Right atrium auricular region (tissue), 2 donors: ENCODE results near the gene RIC3. TPM values are rescaled to one million over a fixed set of nuclear protein-coding genes. Genes with fewer than 3 reads are reported as not detected.
A peak's percentile ranks its signal among the peaks of the same experiment; 100 is the strongest.
"Not testable (repeated sequence)": the region's sequence is repeated elsewhere in the genome, so short reads cannot be mapped to it uniquely, and the experiment has no call there.

Experiments
- DNase-seq: peaks from one replicate; pipeline ENCODE4 v3.0.0-alpha.2; 2019; ENCODE audit warnings: low spot score
- H3K27ac ChIP-seq, 2 donors: fragments of 200-600 bp; sonication (generic); 1 replicate in 1 of 2; 2 replicates in 1 of 2; pipeline ENCODE4 v1.5.1; 2016 to 2019
- H3K27me3 ChIP-seq, 2 donors: fragments of 200-600 bp; sonication (generic); one replicate each; pipeline versions ENCODE4 v1.5.1 to v1.6.0; 2017 to 2019
- H3K36me3 ChIP-seq: fragments of 200-600 bp; sonication (generic); one replicate; pipeline ENCODE4 v1.5.1; 2016
- H3K4me1 ChIP-seq, 2 donors: fragments of 200-600 bp; sonication (generic); one replicate each; pipeline versions ENCODE4 v1.5.1 to v1.6.0; 2017 to 2019
- H3K4me3 ChIP-seq, 2 donors: fragments of 200-600 bp; sonication (generic); 1 replicate in 1 of 2; 2 replicates in 1 of 2; pipeline ENCODE4 v1.5.1; 2017 to 2019; ENCODE audit warnings: mild to moderate bottlenecking in 1 of 2, moderate library complexity in 1 of 2
- H3K9me3 ChIP-seq, 2 donors: fragments of 200-600 bp; sonication (generic); one replicate each; pipeline ENCODE4 v1.5.1; 2019
- CTCF ChIP-seq, 2 donors: fragments of 200-600 bp; sonication (generic); IDR thresholded peaks; one replicate each; pipeline ENCODE4 v1.5.1; 2019; ENCODE audit warnings: antibody characterized with exemption in 2 of 2
- total RNA-seq, 2 donors: library from RNA; depleted of rRNA; stranded (reverse); fragments of >200 nt; gene quantifications; one replicate each; pipeline ENCODE4 v1.1.0, GENCODE V29; 2016

Gene RIC3
- total RNA-seq, 2 donors from 2014 or later = 7.9 to 8.5 TPM

DNA sequence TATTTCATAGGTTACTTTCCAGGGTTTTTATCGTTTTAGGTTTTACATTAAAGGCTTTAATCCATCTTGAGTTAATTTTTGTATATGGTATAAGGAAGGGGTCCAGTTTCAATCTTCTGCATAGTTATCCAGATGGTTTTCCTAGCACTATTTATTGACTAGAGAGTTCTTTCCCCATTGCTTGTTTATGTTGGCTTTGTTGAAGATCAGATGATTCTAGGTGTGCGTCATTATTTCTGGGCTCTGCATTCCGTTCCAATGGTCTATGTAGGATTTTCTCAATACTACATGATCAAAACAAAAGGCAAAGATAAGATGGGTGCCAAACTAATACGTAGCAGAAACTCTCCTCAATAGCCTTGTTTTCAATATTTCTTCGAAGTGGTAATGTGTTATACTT is 14.3 kb upstream of the RIC3 start:
- Histone ChIP-seq H3K4me1 (no peaks in the 10 kb centered on the region), H3K9me3 (no peaks in the 10 kb centered on the region), H3K27me3 (no peaks in the 10 kb centered on the region), H3K4me3 (no peak overlapping the region), H3K27ac (no peak overlapping the region), H3K36me3 (no peaks in the 10 kb centered on the region)
- TF ChIP-seq CTCF (IDR thresholded peaks at IDR 0.05) = no peak
- no peak for DNase-seq

DNA sequence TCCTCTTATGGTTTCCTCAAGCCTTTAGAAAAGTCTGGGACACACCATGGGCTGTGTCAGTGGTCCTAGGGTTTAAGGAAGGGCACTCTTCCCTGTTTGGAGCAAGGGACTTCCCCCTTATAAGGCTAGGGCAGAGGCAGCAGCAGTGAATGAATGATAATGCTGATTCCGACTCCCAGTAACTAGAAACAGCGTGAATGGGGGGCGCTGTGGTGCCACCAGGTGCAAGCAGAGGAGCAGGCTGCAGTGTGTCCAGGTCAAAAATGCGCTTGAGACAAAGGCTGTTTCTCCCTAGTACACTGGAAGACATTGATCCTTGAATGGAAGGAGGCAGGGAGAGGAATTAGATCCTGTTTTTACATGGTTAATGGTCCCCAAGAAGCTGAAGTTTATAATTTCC is 11.6 kb upstream of the RIC3 start:
- H3K4me1 ChIP-seq = no peaks in the 10 kb centered on the region
- H3K4me3 ChIP-seq = no peak overlapping the region
- no peaks in the 10 kb centered on the region for H3K9me3 ChIP-seq
- H3K36me3 ChIP-seq = no peaks in the 10 kb centered on the region
- TF ChIP-seq CTCF (IDR thresholded peaks at IDR 0.05) = no peak
- DNase-seq = no peak
- no peak overlapping the region for H3K27ac ChIP-seq
- no peaks in the 10 kb centered on the region for H3K27me3 ChIP-seq

DNA sequence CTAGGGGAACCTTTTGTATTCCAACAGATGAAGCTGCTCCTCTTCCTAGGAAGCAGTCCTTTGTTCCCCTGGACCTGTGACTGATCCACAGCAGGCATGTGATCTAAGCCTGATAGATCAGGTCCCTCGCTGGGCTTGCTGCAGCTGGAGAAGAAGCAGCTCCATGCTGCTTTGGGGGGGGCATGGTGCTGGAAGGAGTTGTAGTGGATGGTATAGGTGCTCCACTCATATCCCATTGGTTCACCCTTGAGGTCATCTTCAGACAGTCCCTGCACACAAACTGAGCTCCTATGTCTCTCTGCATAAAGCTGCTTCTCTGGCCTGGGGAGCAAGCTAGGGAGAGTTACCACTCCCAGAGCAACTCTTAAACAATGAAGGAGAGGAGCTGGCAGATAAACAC is 9.5 kb upstream of the RIC3 start:
- no peaks in the 10 kb centered on the region for H3K27me3 ChIP-seq
- TF ChIP-seq CTCF (IDR thresholded peaks at IDR 0.05) = no peak
- no peak overlapping the region for H3K4me3 ChIP-seq
- H3K9me3 ChIP-seq = no peaks in the 10 kb centered on the region
- H3K27ac ChIP-seq = no peak overlapping the region
- DNase-seq = no peak
- H3K4me1 ChIP-seq = no peaks in the 10 kb centered on the region
- no peaks in the 10 kb centered on the region for H3K36me3 ChIP-seq

- Histone ChIP-seq H3K27ac (no peak overlapping the region), H3K27me3 (no peaks in the 10 kb centered on the region), H3K4me3 (no peak overlapping the region), H3K9me3 (no peaks in the 10 kb centered on the region), H3K36me3 (no peaks in the 10 kb centered on the region), H3K4me1 (no peaks in the 10 kb centered on the region)
- no peak for TF ChIP-seq CTCF (IDR thresholded peaks at IDR 0.05)
- no peak for DNase-seq
These were observed 8.3 kb upstream of the RIC3 start for GRCh38 chr11:8177136-8177535.

GRCh38 chr11:8167796-8168195 is 1.0 kb downstream of the RIC3 start:
- peaks cover 0 to 10% of the 10 kb centered on the region in 2 donors for H3K4me1 ChIP-seq
- no peaks in the 10 kb centered on the region for H3K27me3 ChIP-seq
- no peaks in the 10 kb centered on the region for H3K9me3 ChIP-seq
- TF ChIP-seq CTCF (IDR thresholded peaks at IDR 0.05) = no peak
- no peaks in the 10 kb centered on the region for H3K36me3 ChIP-seq
- peak overlapping the region in 1 of 2 donors; percentile 58 for H3K27ac ChIP-seq
- peak overlapping the region in 1 of 2 donors; percentile 69 for H3K4me3 ChIP-seq
- no peak for DNase-seq

DNA sequence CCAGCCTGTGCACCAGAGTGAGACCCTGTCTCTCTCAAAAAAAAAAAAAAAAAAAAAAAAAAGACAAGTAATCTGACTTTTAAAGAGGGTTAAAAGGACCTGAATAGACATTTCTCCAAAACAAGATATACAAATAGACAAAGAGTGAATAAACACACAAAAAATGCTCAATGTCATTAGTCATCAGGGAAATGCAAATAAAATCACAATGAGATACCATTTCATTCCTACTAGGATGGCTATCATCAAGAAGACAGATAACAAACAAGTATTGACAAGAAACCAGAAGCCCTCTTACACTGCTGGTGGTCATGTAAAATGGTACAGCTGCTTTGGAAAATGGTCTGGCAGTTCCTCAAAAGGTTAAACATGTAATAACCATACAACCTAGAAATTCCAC is 4.1 kb downstream of the RIC3 start:
- no peak for DNase-seq
- peaks cover 0 to 10% of the 10 kb centered on the region in 2 donors for H3K4me1 ChIP-seq
- no peaks in the 10 kb centered on the region for H3K9me3 ChIP-seq
- no peak for TF ChIP-seq CTCF (IDR thresholded peaks at IDR 0.05)
- no peak overlapping the region for H3K27ac ChIP-seq
- H3K4me3 ChIP-seq = no peak overlapping the region
- no peaks in the 10 kb centered on the region for H3K36me3 ChIP-seq
- H3K27me3 ChIP-seq = no peaks in the 10 kb centered on the region

DNA sequence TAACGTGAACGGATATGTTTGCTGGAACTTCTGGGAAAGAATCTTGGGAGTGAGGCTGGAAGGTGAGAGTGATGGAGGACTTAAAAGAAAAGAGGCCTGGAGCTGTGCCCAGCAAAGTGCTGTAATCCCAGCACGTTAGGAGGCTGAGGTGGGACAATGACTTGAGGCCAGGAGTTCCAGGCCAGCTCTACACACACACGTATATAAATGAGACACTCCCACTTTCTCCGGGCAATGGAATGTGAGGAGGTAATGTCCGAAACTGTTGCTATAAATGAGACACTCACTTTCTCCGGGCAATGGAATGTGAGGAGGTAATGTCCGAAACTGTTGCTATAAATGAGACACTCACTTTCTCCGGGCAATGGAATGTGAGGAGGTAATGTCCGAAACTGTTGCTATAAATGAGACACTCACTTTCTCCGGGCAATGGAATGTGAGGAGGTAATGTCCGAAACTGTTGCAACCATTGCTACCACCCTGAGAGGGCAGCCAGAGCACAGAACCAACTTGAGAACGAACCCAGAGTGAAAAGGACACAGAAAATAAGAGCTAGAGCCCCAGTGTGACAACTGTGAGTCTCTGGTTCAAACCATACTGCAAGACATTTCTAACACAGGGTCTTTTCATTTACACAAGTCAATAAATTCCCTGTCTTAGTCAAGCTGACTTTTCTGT is 7.1 kb downstream of the RIC3 start:
- not testable (repeated sequence) for H3K4me3 ChIP-seq, H3K27me3 ChIP-seq, H3K36me3 ChIP-seq, H3K9me3 ChIP-seq, DNase-seq
- Histone ChIP-seq H3K27ac (peak overlapping the region in 1 of 2 donors; percentile 36), H3K4me1 (peaks cover 0 to 13% of the 10 kb centered on the region in 2 donors)
